Measurements from ENCODE around the gene LRRC36. TPM values are rescaled to one million over a fixed set of nuclear protein-coding genes. Genes with fewer than 3 reads are reported as not detected.
A peak's percentile ranks its signal among the peaks of the same experiment; 100 is the strongest.

LRRC36 gene
- total and polyA plus RNA-seq, 2 of the 8 experiments (the other 6 are each of a cell fraction or from before 2014, with no cell fraction given) = 0.15 TPM; not detected in 1

- TF ChIP-seq E2F6 (IDR thresholded peaks at IDR 0.05) = no peak
- no peak for TF ChIP-seq POLR2A (IDR thresholded peaks at IDR 0.05; ENCODE audit: control extremely low read depth in 1 of 2, low read depth in 2 of 2, low read length in 2 of 2)
- peak; percentile 70; the same call in 1 of the 2 replicates for TF ChIP-seq YY1 (IDR thresholded peaks at IDR 0.05; ENCODE audit: low read depth, low read length)
- TF ChIP-seq CBX8 (IDR thresholded peaks at IDR 0.05; ENCODE audit: borderline replicate concordance, low read depth, low read length) = no peak
- TF ChIP-seq CREB1 (IDR thresholded peaks at IDR 0.05) = peak; percentile 51
- TF ChIP-seq SIN3A (conservative IDR thresholded peaks at IDR 0.05 in 1 of 2, IDR thresholded peaks at IDR 0.05 in 1 of 2; ENCODE audit: low read depth in 1 of 2, low read length in 2 of 2) = no peak
- TF ChIP-seq CEBPB (IDR thresholded peaks at IDR 0.05; ENCODE audit: low read depth, low read length) = no peak
- TF ChIP-seq SIX5 (IDR thresholded peaks at IDR 0.05; ENCODE audit: low read depth, low read length) = no peak
- peak; percentile 53 to 59 for TF ChIP-seq RAD21 (IDR thresholded peaks at IDR 0.05 in 1 of 2, conservative IDR thresholded peaks at IDR 0.05 in 1 of 2; ENCODE audit: low read depth in 2 of 2, low read length in 2 of 2)
- TF ChIP-seq BRCA1 (IDR thresholded peaks at IDR 0.05; ENCODE audit: low read depth, low read length) = peak; percentile 24; the same call in 1 of the 2 replicates
- no peak for TF ChIP-seq PHF8 (conservative IDR thresholded peaks at IDR 0.05; ENCODE audit: low read depth, low read length)
Measured at GRCh38 chr16:67326472-67327309, at the start of gene LRRC36, which contains the start of gene KCTD19 (continued).
